ENCODE data around the gene WWOX. TPM values are rescaled to one million over a fixed set of nuclear protein-coding genes. Genes with fewer than 3 reads are reported as not detected.

WWOX gene
- total and polyA plus RNA-seq, 2 donors (not counting 1 experiment from before 2014, with no cell fraction given): 10.5 to 42.3 TPM

DNA sequence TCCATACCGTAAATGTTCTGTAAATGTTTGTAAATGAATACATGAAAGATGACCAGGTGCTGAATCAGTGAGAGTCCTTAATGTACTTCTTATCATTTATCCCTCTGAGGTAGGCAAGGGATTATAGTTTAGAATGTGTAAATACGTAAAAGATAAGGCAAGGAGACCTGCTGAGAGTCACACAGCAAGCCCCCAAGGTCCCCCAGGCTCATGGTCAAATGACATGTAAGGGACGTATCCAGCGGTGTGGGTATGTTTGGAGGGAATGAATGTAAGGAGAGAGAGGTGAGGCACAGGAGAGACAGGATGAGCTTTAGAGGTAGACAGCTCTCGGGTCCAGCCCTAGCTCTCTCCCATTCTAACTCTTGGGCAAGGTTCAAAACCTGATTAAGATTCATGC lies 341.8 kb downstream of the WWOX start:
- Mint-ChIP-seq H3K27ac (no peak overlapping the region), H3K4me1 (no peaks in the 10 kb centered on the region), H3K9me3 (ENCODE audit: insufficient read depth) (no peaks in the 10 kb centered on the region), H3K27me3 (no peaks in the 10 kb centered on the region), H3K4me3 (no peak overlapping the region)
- Histone ChIP-seq H3K4me3 (ENCODE audit: control extremely low read depth in 1 of 5, extremely low read depth in 1 of 5, insufficient read depth in 1 of 5, low read depth in 2 of 5, low read length in 4 of 5) (no peak overlapping the region), H3K4me2 (replicated peaks; ENCODE audit: low read depth, low read length, poor library complexity, severe bottlenecking) (no peak overlapping the region), H4K20me1 (ENCODE audit: control insufficient read depth, insufficient read depth, low read length, poor library complexity, severe bottlenecking) (no peaks in the 10 kb centered on the region), H3K4me1 (ENCODE audit: control insufficient read depth in 2 of 2, insufficient read depth in 2 of 2, low read length in 2 of 2) (no peaks in the 10 kb centered on the region), H3K9ac (ENCODE audit: low read length) (no peak overlapping the region), H3K79me2 (ENCODE audit: control insufficient read depth, insufficient read depth, low read length) (no peaks in the 10 kb centered on the region), H2AFZ (ENCODE audit: insufficient read depth, low read depth, low read length, poor library complexity, severe bottlenecking) (no peak overlapping the region), H3K9me3 (ENCODE audit: control extremely low read depth in 1 of 3, control insufficient read depth in 2 of 3, insufficient read depth in 1 of 3, low read length in 2 of 3) (no peaks in the 10 kb centered on the region), H3K27ac (ENCODE audit: low read length in 2 of 2) (no peak overlapping the region), H3K27me3 (replicated peaks in 1 of 4; ENCODE audit: control extremely low read depth in 1 of 4, control insufficient read depth in 3 of 4, insufficient read depth in 4 of 4, low read length in 3 of 4) (no peaks in the 10 kb centered on the region), H3K36me3 (replicated peaks in 1 of 2; ENCODE audit: control extremely low read depth in 1 of 2, control insufficient read depth in 1 of 2, extremely low read depth in 1 of 2, insufficient read depth in 2 of 2, low read length in 1 of 2) (no peaks in the 10 kb centered on the region)
- POLR2A ChIA-PET: no interaction called here
- intact Hi-C loops (cut with micrococcal nuclease): no loop called here
- whole genome bisulfite sequencing (ENCODE audit: insufficient coverage): 80% methylated on average over 3 of the region's 5 CpGs
- no peak for DNase-seq
- TF ChIP-seq CTCF (IDR thresholded peaks at IDR 0.05) (no peak), EZH2 (IDR thresholded peaks at IDR 0.05; ENCODE audit: borderline replicate concordance, insufficient read depth, low read depth, low read length, poor library complexity, severe bottlenecking) (no peak)
- CTCF ChIA-PET: interaction anchor here (0.6 kb wide), 1 partner anchor 36 kb away, joined by 4 read pairs; no protein-coding TSS in a partner anchor
- ATAC-seq (ENCODE audit: low read depth): no peak

DNA sequence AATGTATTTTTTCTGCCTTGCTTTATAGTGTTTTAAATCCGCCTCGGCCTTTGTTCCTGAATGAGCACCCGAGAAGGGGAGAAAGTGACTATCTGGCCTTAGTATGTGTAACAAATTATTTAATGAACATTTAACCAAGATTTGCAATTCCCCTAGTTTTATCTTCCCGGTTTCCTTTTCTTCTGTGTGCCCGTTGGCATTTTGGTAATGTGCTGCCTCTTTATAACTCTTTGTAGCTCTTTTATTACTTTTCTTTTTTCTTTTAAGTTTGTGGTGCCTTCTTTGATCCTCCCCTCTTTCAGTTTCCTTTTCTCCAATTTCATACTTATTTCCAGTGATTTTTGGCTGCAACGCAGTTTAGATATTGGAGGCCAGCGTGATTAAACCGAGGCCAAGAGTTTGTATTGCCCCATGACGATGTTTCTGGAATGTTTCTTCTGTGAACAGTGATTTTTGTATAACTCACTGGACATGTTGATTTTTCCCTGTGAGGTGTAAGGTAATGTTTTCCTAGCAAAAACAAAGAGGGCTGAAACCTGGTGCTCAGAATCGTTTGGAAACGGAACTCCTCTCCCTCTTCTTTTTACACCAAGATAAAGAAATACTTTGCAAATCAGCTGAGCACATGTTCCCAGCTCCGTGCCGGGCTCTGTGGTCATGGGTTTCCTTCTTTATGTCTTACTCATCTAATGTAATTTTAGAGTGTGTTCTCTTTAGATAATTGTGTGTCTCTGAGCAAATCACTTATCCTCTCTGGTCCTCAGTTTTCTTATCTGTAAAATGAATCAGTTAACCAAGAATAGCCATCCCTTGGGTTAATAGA lies 344.3 kb downstream of the WWOX start:
- Mint-ChIP-seq H3K27me3 (no peaks in the 10 kb centered on the region), H3K4me1 (no peaks in the 10 kb centered on the region)
- POLR2A ChIA-PET: no interaction called here

More for the DNA sequence above, 344.3 kb downstream of the WWOX start:
- Mint-ChIP-seq H3K9me3 (ENCODE audit: insufficient read depth) (no peaks in the 10 kb centered on the region), H3K27ac (no peak overlapping the region), H3K4me3 (no peak overlapping the region)
- no peaks in the 10 kb centered on the region for H3K27me3 ChIP-seq (replicated peaks in 1 of 4; ENCODE audit: control extremely low read depth in 1 of 4, control insufficient read depth in 3 of 4, insufficient read depth in 4 of 4, low read length in 3 of 4)
- DNase-seq (no peak), ATAC-seq (ENCODE audit: low read depth) (no peak)
- no peak overlapping the region for H3K4me3 ChIP-seq (ENCODE audit: control extremely low read depth in 1 of 5, extremely low read depth in 1 of 5, insufficient read depth in 1 of 5, low read depth in 2 of 5, low read length in 4 of 5)
- intact Hi-C loops (cut with micrococcal nuclease): no loop called here
- H3K27ac ChIP-seq (ENCODE audit: low read length in 2 of 2): no peak overlapping the region
- no peak overlapping the region for H3K9ac ChIP-seq (ENCODE audit: low read length)
- no peak overlapping the region for H2AFZ ChIP-seq (ENCODE audit: insufficient read depth, low read depth, low read length, poor library complexity, severe bottlenecking)
- H3K4me1 ChIP-seq (ENCODE audit: control insufficient read depth in 2 of 2, insufficient read depth in 2 of 2, low read length in 2 of 2): no peaks in the 10 kb centered on the region
- no peak for TF ChIP-seq CTCF (IDR thresholded peaks at IDR 0.05)
- TF ChIP-seq EZH2 (IDR thresholded peaks at IDR 0.05; ENCODE audit: borderline replicate concordance, insufficient read depth, low read depth, low read length, poor library complexity, severe bottlenecking): no peak
- 100% methylated on average over 1 of the region's 13 CpGs for WGBS (ENCODE audit: insufficient coverage)
- H3K79me2 ChIP-seq (ENCODE audit: control insufficient read depth, insufficient read depth, low read length): no peaks in the 10 kb centered on the region
- no peaks in the 10 kb centered on the region for H3K36me3 ChIP-seq (replicated peaks in 1 of 2; ENCODE audit: control extremely low read depth in 1 of 2, control insufficient read depth in 1 of 2, extremely low read depth in 1 of 2, insufficient read depth in 2 of 2, low read length in 1 of 2)
- H4K20me1 ChIP-seq (ENCODE audit: control insufficient read depth, insufficient read depth, low read length, poor library complexity, severe bottlenecking): no peaks in the 10 kb centered on the region
- CTCF ChIA-PET: interaction anchor here (0.9 kb wide), 1 partner anchor 8 kb away, joined by 3 read pairs; no protein-coding TSS in a partner anchor
- no peaks in the 10 kb centered on the region for H3K9me3 ChIP-seq (ENCODE audit: control extremely low read depth in 1 of 3, control insufficient read depth in 2 of 3, insufficient read depth in 1 of 3, low read length in 2 of 3)
- H3K4me2 ChIP-seq (replicated peaks; ENCODE audit: low read depth, low read length, poor library complexity, severe bottlenecking): no peak overlapping the region
